NK-92 treated with Interleukin-12 subunit alpha and Interleukin-12 subunit beta, amount 100 ng/mL, for 24 hours (cell line): ENCODE results near the gene GALR3.
"Not testable (repeated sequence)": the region's sequence is repeated elsewhere in the genome, so short reads cannot be mapped to it uniquely, and the experiment has no call there.

Experiments
- DNase-seq: peaks from one replicate; lab custom pipeline; 2025; lab: John Stamatoyannopoulos, UW

The GALR3 gene, protein sequence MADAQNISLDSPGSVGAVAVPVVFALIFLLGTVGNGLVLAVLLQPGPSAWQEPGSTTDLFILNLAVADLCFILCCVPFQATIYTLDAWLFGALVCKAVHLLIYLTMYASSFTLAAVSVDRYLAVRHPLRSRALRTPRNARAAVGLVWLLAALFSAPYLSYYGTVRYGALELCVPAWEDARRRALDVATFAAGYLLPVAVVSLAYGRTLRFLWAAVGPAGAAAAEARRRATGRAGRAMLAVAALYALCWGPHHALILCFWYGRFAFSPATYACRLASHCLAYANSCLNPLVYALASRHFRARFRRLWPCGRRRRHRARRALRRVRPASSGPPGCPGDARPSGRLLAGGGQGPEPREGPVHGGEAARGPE

DNA sequence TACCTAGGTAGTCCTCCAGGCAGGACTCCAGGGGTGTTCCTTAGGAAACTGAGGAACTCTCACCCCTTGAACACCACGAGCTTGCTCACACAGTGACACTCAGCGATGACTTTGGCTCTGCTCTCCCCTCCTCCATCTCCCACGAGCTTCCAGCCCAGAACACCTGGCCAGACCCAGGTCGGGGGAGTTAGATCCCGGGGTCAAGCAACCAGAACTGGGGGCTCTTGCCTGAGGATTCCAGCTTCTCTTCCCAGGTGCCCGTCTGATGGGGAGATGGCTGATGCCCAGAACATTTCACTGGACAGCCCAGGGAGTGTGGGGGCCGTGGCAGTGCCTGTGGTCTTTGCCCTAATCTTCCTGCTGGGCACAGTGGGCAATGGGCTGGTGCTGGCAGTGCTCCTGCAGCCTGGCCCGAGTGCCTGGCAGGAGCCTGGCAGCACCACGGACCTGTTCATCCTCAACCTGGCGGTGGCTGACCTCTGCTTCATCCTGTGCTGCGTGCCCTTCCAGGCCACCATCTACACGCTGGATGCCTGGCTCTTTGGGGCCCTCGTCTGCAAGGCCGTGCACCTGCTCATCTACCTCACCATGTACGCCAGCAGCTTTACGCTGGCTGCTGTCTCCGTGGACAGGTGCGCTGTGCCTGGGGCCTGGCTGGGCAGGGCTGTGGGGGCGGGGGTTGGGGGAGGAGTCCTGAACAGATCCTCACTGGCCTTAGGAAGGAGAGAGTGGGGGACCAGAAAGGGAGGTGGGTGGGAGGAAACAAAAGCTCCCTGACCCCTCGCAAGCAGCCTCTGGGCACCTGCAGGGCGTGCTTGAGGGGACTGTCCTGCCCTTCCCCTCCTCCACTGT is at the start of gene GALR3:
TSS of gene GALR3 (plus strand) at position 249 of the 852 bp plus-strand sequence. CDS start at position 274, 25 bp downstream.
- DNase-seq, result no peak

GRCh38 chr22:37774728-37775127 is 48.5 kb upstream of the GALR3 start:
- DNase-seq, result no peak

- no peak for DNase-seq
These were observed 47.2 kb upstream of the GALR3 start for GRCh38 chr22:37775785-37776638.

DNA sequence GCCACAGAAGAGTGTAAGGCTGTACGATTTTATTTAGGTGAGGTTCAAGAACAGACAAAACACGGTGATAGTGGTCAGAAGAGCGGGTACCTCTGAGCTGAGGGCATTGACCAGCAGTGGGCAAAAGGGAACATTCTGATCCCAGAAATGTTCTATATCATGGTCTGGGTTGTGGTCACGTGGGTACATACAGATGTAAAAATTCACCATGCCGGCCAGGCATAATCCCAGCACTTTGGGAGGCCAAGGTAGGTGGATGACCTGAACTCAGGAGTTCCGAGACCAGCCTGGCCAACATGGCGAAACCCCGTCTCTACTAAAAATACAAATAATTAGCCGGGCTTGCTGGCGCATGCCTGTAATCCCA is 46.6 kb upstream of the GALR3 start:
- no peak for DNase-seq

- DNase-seq, result no peak
These were observed 46.0 kb upstream of the GALR3 start for GRCh38 chr22:37777122-37777687.

DNA sequence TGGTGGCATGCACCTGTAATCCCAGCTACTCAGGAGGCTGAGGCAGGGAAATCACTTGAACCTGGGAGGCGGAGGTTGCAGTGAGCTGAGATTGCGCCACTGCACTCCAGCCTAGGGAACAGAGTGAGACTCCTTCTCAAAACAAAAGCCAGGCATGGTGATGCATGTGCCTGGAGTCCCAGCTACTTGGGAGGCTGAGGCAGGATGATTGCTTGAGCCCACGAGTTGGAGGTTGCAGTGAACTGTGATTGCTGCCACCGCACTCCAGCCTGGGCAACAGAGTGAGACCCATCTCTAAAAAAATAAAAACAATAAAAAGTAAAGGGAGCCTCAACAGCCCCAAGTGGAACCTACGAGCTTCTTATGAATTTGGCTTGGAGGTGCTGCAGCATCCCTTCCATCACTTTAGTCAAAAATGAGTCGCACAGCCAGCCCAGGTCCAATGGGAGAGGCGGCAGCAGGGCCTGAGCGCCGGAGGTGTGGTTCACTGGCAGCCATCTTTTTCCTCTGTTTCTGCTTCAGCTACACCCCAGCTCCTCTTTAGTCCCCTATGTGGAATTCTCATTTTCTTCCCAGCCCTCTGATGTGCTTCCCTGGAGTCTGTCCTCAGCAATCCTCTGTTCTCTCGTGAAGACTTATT is 44.7 kb upstream of the GALR3 start:
- DNase-seq, result no peak

DNA sequence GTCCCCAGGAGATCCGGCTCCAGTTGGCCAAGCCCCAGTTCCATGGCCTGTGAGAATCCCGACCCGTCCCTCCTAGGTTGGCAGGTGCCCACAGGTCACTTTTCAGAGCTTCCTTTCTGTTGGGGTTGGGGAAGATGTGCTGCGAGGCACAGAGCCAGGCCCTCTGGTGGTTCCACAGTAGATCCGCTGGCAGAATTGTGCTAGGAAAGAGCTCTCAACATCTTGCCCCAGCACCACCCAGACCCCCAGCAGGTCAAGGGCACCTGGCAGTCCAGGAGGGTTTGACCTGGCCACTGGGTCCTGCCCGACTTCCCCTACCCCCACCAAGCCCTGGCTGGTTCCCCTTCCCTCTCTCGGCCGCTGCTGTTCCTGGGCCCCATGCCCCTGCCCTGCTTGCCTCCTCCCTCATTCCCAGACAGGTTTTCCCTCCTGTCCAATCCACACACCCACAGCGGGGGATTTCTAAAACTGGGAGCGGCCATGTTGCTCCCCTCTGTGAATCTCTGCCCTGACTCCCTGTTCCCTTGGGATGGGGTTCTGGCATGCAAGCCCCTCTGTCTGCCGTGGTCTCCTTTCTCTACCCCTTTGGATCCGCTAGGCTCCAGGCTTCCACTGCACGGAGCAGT is 41.6 kb upstream of the GALR3 start:
- DNase-seq, result no peak

DNA sequence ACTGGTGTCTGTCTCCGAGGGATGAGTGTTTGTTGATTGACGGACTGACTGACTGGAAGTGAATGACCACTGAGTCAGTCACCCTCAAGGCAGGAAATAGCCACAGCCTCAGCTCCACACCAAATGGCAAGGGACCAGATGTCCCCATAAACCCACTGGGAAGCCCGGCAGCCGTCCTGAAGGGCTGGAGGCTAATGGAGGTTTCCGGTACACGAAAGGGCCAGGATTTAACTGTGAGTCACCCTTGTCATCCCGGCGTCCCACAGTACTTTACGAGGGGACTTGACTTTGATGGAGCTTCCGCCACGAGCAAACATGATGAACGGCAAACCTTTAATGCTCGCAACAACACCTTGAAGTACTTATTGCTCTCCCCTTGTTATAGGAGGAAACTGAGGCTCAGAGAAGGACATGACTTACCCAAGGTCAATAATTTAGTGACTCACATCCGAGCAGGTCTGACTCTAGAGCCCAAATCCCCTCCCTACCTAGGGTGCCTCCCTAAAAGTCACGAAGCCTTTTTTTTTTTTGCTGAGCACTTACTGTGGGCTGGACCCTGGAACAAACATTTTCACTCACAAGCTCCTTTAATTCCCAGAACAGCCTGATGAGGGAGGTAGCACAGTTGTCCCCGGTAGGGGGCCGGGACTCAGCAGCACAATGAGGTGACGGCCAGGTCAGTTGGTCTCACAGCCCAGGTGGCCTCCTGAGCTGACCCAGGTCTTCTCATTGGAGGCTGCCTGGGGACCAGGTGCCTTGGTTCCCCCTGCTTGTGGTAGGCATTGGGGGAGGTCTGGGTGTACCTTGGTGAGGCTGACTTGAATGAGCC is 40.6 kb upstream of the GALR3 start:
- no peak for DNase-seq

DNA sequence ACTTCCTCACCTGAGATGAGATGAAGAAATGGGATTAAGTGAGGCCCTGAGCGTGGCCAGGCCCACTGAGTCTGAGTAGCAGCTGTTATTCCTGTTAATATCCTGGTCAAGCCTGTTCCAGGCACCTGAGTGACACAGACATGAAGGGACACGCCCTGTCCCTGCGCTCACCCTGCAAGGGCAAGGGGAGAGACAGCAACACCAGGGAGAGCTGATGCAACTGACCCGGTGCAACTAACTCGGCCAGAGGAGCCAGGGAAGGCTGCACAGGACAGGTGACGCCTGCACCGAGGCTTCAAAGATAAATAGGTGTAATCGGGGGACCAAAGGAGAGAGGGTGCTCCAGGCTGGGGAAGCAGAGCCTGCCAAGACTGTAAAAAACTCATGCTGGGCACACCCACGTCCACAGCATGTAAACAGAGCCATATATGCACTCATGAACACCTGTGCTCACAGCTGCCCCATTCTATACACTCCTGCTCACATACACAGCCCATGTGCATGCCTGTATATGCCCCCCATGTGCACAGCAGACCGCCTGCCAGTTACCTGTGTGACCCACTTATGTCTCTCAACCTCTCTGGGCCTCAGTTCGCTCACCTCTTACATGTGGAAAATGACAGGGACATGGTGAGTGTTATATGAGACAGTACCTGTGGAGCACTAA is 38.2 kb upstream of the GALR3 start:
- DNase-seq, result no peak

GRCh38 chr22:37790234-37790633 is 32.9 kb upstream of the GALR3 start:
- no peak for DNase-seq

DNA sequence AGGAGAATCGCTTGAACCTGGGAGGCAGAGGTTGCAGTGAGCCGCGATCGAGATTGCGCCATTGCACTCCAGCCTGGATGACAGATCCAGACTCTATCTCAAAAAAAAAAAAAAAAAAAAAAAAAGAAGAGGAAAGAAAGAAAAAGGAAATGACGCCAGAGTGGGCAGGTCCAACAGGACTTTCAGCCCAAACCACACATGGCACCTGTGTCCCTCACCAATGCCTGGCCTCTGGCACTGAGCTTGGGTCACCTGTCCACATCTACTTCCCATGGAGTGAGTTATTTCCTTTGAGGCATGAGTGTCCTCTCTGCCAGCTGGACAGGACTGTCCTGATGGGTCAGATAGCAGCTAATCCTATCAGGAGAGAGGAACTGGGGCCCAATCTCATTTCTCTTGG is 30.7 kb upstream of the GALR3 start:
- DNase-seq, result no peak

DNA sequence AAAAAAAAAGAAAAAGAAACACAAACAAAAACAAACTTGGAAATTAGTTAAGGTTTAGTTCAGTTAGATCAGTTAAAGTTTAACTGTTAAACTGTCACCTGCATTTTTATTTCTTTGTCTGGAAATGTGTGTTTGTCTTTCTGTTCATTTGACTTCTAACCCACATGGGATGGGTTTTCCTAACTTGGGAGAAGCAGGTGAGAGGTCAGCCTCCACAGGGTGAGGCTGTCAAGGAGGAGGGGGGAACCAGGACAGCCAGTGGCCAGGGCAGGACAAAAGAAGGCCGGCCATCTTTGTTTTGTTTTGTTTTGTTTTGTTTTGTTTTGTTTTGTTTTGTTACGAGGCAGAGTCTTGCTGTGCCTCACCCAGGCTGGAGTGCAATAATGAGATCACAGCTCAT is 28.8 kb upstream of the GALR3 start:
- DNase-seq, result no peak

- no peak for DNase-seq
These were observed 27.1 kb upstream of the GALR3 start for GRCh38 chr22:37796079-37796478.

GRCh38 chr22:37797259-37797658 is 25.9 kb upstream of the GALR3 start:
- not testable (repeated sequence) for DNase-seq

DNA sequence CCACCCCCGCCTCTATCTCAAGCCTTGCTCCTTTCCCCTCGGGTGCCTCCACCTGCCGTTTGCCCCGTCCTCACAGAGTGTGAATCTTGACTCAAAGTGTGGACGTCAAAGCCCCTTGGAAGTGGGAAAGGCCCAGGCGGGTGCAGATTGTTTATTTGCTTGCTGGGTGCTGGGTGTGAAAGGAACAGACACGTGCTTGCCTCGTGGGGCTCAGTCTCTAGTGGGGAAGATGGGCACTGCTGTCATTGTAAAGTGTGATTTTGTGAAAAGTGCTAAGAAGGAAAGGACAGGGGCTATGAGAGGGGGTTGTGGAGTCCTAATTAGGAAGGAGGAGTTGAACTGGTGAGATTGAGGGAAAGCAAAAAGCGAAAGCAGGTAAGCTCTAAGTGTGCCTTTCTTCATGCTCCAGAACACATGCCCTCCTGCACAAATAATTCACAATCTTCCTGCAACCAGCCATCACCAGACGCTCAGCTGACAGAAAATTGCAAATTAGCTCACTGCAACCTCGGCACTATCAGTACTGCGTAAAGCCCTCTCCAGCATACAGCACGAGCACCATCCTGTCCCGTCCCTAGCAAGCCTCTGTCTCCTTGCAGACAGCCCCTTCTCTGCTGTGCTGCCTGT is 25.2 kb upstream of the GALR3 start:
- no peak for DNase-seq

DNA sequence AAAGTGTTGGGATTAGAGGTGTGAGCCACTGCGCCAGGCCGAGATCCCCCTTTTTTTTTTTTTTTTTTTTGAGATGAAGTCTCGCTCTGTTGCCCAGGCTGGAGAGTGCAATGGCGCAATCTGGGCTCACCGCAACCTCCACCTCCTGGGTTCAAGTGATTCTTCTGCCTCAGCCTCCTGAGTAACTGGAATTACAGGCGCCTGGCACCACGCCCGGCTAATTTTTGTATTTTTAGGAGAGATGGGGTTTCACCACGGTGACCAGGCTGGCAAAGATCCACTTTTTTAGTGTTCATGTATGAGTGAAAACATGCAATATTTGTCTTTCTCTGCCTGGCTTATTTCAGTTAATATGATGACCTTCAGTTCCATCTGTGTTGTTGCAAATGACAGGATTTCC is 23.2 kb upstream of the GALR3 start:
- not testable (repeated sequence) for DNase-seq

DNA sequence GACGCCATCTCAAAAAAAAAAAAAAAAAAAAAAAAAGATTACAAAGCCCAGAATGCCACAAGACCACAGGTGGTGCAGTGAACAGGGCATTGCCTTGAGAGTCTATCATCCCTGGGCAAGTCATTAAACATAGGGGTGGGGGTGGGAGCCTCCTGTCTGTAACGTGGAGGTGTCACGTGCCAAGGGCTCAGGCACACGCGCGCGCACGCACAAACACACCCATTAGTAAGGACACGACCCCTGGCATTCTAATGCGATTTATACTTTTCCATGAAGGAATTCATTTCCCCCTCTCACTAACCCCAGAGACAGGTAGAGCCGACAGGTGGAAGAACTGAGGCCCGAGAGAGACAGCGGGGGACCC is 21.3 kb upstream of the GALR3 start:
- DNase-seq, result no peak

- no peak for DNase-seq
These were observed 20.6 kb upstream of the GALR3 start for GRCh38 chr22:37802310-37803194.
